Thoracic aorta (tissue), 2 donors: Measurements from ENCODE around the gene KRT8. TPM values are rescaled to one million over a fixed set of nuclear protein-coding genes. Genes with fewer than 3 reads are reported as not detected.

Experiments used
- ATAC-seq: fragments of 150-250 bp; one replicate; pipeline ENCODE4 v1.8.0; 2017; ENCODE audit warnings: low read depth; ENCODE audit not compliant: insufficient number of reproducible peaks, low FRiP score
- DNase-seq: peaks from one replicate; pipeline ENCODE4 v3.0.0-alpha.2; 2020; ENCODE audit warnings: low spot score
- H3K27ac ChIP-seq, 2 donors: fragments of 200-600 bp; sonication (generic); 1 replicate in 1 of 2; 2 replicates in 1 of 2; pipeline ENCODE4 v1.5.1; 2016; ENCODE audit warnings: mild to moderate bottlenecking in 2 of 2, moderate library complexity in 2 of 2
- H3K27me3 ChIP-seq: fragments of 200-600 bp; sonication (generic); replicated peaks from 2 replicates; pipeline ENCODE4 v1.6.0; 2016; ENCODE audit warnings: mild to moderate bottlenecking; ENCODE audit not compliant: insufficient read depth
- H3K36me3 ChIP-seq: fragments of 200-600 bp; sonication (generic); one replicate; pipeline ENCODE4 v1.5.1; 2016
- H3K4me1 ChIP-seq, 2 donors: fragments of 200-600 bp; sonication (generic); 1 replicate in 1 of 2; 2 replicates in 1 of 2; pipeline versions ENCODE4 v1.5.1 to v1.6.0; 2016; ENCODE audit warnings: low read depth in 2 of 2, mild to moderate bottlenecking in 1 of 2; ENCODE audit not compliant: control insufficient read depth in 1 of 2
- H3K4me3 ChIP-seq: fragments of 200-600 bp; sonication (generic); 2 replicates; pipeline ENCODE4 v1.5.1; 2016; ENCODE audit warnings: mild to moderate bottlenecking
- H3K9me3 ChIP-seq: fragments of 200-600 bp; sonication (generic); 2 replicates; pipeline ENCODE4 v1.5.1; 2016
- CTCF ChIP-seq: fragments of 200-600 bp; sonication (generic); IDR thresholded peaks from one replicate; pipeline ENCODE4 v1.5.1; 2019; ENCODE audit warnings: antibody characterized with exemption
- total RNA-seq, 2 donors: library from RNA; depleted of rRNA; stranded (reverse); fragments of >200 nt; gene quantifications; one replicate each; pipeline versions ENCODE4 v1.1.0 to v1.2.3, GENCODE V29; 2016

The KRT8 gene
- total RNA-seq, 2 donors from 2014 or later, result 130 to 175 TPM

GRCh38 chr12:52895726-52896189 is 9.1 kb downstream of the KRT8 start:
- no peak for ATAC-seq
- H3K27ac ChIP-seq, result no peak overlapping the region
- no peak overlapping the region for H3K4me3 ChIP-seq
- no peaks in the 10 kb centered on the region for H3K4me1 ChIP-seq
- no peak for DNase-seq
- H3K9me3 ChIP-seq, result no peaks in the 10 kb centered on the region
- no peak for TF ChIP-seq CTCF
- peaks cover 6% of the 10 kb centered on the region for H3K36me3 ChIP-seq
- no peaks in the 10 kb centered on the region for H3K27me3 ChIP-seq

GRCh38 chr12:52892974-52893373 is 11.9 kb downstream of the KRT8 start:
- Histone ChIP-seq H3K4me1 (no peaks in the 10 kb centered on the region), H3K36me3 (no peaks in the 10 kb centered on the region), H3K4me3 (no peak overlapping the region), H3K27me3 (no peaks in the 10 kb centered on the region), H3K9me3 (no peaks in the 10 kb centered on the region), H3K27ac (no peak overlapping the region)
- TF ChIP-seq CTCF, result no peak
- ATAC-seq (no peak), DNase-seq (no peak)

GRCh38 chr12:52892207-52892852 is 12.5 kb downstream of the KRT8 start:
- Histone ChIP-seq H3K4me1 (no peaks in the 10 kb centered on the region), H3K9me3 (no peaks in the 10 kb centered on the region), H3K4me3 (no peak overlapping the region), H3K27ac (no peak overlapping the region), H3K27me3 (no peaks in the 10 kb centered on the region), H3K36me3 (no peaks in the 10 kb centered on the region)
- no peak for TF ChIP-seq CTCF
- no peak for DNase-seq
- ATAC-seq, result no peak

- Histone ChIP-seq H3K9me3 (no peaks in the 10 kb centered on the region), H3K4me1 (no peaks in the 10 kb centered on the region), H3K4me3 (no peak overlapping the region), H3K36me3 (no peaks in the 10 kb centered on the region), H3K27ac (no peak overlapping the region), H3K27me3 (no peaks in the 10 kb centered on the region)
- no peak for ATAC-seq
- no peak for DNase-seq
- TF ChIP-seq CTCF, result no peak
These were observed 13.8 kb downstream of the KRT8 start for GRCh38 chr12:52891044-52891443.

- no peaks in the 10 kb centered on the region for H3K9me3 ChIP-seq
- no peak overlapping the region for H3K27ac ChIP-seq
- H3K4me3 ChIP-seq, result no peak overlapping the region
- no peak for ATAC-seq
- TF ChIP-seq CTCF, result no peak
- DNase-seq, result no peak
- no peaks in the 10 kb centered on the region for H3K27me3 ChIP-seq
- H3K4me1 ChIP-seq, result no peaks in the 10 kb centered on the region
- no peaks in the 10 kb centered on the region for H3K36me3 ChIP-seq
These were observed 14.5 kb downstream of the KRT8 start for GRCh38 chr12:52890417-52890816.
